DOHH2 (cell line): ENCODE data around the gene TMEM95.

Source experiments
- H3F3A ChIP-seq: fragments of 200-600 bp; sonication (generic), shearing (Covaris generic); 2 replicates; pipeline ENCODE4 v1.6.0; 2016; ENCODE audit warnings: antibody characterized with exemption, mild to moderate bottlenecking; ENCODE audit not compliant: control insufficient read depth, insufficient read depth
- H3K27ac ChIP-seq: fragments of 200-600 bp; sonication (generic); 2 replicates; pipeline ENCODE4 v1.5.1; 2014; ENCODE audit warnings: low read depth, mild to moderate bottlenecking, low read length, moderate library complexity
- H3K27me3 ChIP-seq: fragments of 200-600 bp; sonication (generic); 2 replicates; pipeline ENCODE4 v1.6.1; 2014; ENCODE audit warnings: mild to moderate bottlenecking, low read length, mixed read lengths; ENCODE audit not compliant: control insufficient read depth
- H3K36me3 ChIP-seq: fragments of 200-600 bp; sonication (generic); 2 replicates; pipeline ENCODE4 v1.6.1; 2014; ENCODE audit warnings: mild to moderate bottlenecking, low read length, moderate library complexity, mixed read lengths; ENCODE audit not compliant: control insufficient read depth
- H3K4me1 ChIP-seq: fragments of 200-600 bp; sonication (generic); 2 replicates; pipeline ENCODE4 v1.6.1; 2014; ENCODE audit warnings: mild to moderate bottlenecking, low read length, mixed read lengths; ENCODE audit not compliant: control insufficient read depth
- H3K4me2 ChIP-seq: fragments of 200-600 bp; sonication (generic); 2 replicates; pipeline ENCODE4 v1.6.0; 2014; ENCODE audit warnings: mild to moderate bottlenecking, low read length, moderate library complexity
- H3K4me3 ChIP-seq: fragments of 200-600 bp; sonication (generic); 2 replicates; pipeline ENCODE4 v1.5.1; 2014; ENCODE audit warnings: mild to moderate bottlenecking, low read length, mixed read lengths
- H3K79me2 ChIP-seq: fragments of 200-600 bp; sonication (generic); 2 replicates; pipeline ENCODE4 v1.6.1; 2014; ENCODE audit warnings: mild to moderate bottlenecking, low read length, mixed read lengths; ENCODE audit not compliant: control insufficient read depth
- H3K9me2 ChIP-seq: fragments of 200-600 bp; sonication (generic); replicated peaks from 2 replicates; pipeline ENCODE4 v1.6.1; 2014; ENCODE audit warnings: mild to moderate bottlenecking, low read length, mixed read lengths; ENCODE audit not compliant: control insufficient read depth
- H3K9me3 ChIP-seq: fragments of 200-600 bp; sonication (generic); 2 replicates; pipeline ENCODE4 v1.6.1; 2014; ENCODE audit warnings: antibody characterized with exemption, low read length, mixed read lengths; ENCODE audit not compliant: control insufficient read depth, insufficient read depth
- H4K20me1 ChIP-seq: fragments of 200-600 bp; sonication (generic); 2 replicates; pipeline ENCODE4 v1.6.0; 2014; ENCODE audit warnings: low read depth, mild to moderate bottlenecking, antibody characterized with exemption, low read length, moderate library complexity; ENCODE audit not compliant: control insufficient read depth, insufficient read depth
- EZH2phosphoT487 ChIP-seq: fragments of 200-600 bp; sonication (generic); IDR thresholded peaks from 2 replicates; pipeline ENCODE4 v1.6.1; 2017; ENCODE audit warnings: borderline replicate concordance, mild to moderate bottlenecking, antibody characterized with exemption, low read length, moderate library complexity, mixed read lengths
- TF ChIP-seq, protein P1 (sequence below): fragments of 200-600 bp; sonication (generic); IDR thresholded peaks from one replicate; pipeline ENCODE4 v1.5.1; 2014; ENCODE audit warnings: antibody characterized with exemption, mild to moderate bottlenecking, low read depth, low read length; ENCODE audit not compliant: poor library complexity, severe bottlenecking

TMEM95 gene

DNA sequence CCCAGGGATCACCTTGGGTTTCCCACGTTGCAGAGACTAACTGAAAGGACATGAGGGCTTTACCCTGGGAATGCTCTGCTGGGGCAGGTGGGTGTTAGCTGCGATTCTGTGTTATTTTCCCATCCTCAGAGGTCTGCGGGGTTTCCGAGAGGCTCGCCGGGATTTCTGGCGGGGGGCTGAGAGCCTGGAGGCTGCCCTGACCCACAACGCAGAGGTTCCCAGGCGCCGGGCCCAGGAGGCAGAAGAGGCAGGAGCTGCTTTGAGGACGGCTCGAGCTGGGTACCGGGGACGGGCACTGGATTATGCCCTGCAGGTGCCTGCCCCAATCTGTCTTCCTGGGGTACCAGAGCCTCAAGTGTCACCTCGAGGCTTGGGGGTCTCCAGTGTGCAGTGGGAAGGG is 11.7 kb upstream of the TMEM95 start:
- Histone ChIP-seq H3K79me2 (peaks cover 9% of the 10 kb centered on the region), H3K9me2 (no peaks in the 10 kb centered on the region), H4K20me1 (no peaks in the 10 kb centered on the region; the same call in 1 of the 2 replicates), H3K36me3 (peaks cover 62% of the 10 kb centered on the region), H3K9me3 (no peaks in the 10 kb centered on the region), H3K4me3 (no peak overlapping the region), H3K27ac (no peak overlapping the region), H3K4me2 (no peak overlapping the region), H3K4me1 (peaks cover 6% of the 10 kb centered on the region), H3F3A (0 out of 2 replicates have a peak, but pooled peaks cover 4% of the 10 kb centered on the region), H3K27me3 (no peaks in the 10 kb centered on the region)
- TF ChIP-seq, protein P1, sequence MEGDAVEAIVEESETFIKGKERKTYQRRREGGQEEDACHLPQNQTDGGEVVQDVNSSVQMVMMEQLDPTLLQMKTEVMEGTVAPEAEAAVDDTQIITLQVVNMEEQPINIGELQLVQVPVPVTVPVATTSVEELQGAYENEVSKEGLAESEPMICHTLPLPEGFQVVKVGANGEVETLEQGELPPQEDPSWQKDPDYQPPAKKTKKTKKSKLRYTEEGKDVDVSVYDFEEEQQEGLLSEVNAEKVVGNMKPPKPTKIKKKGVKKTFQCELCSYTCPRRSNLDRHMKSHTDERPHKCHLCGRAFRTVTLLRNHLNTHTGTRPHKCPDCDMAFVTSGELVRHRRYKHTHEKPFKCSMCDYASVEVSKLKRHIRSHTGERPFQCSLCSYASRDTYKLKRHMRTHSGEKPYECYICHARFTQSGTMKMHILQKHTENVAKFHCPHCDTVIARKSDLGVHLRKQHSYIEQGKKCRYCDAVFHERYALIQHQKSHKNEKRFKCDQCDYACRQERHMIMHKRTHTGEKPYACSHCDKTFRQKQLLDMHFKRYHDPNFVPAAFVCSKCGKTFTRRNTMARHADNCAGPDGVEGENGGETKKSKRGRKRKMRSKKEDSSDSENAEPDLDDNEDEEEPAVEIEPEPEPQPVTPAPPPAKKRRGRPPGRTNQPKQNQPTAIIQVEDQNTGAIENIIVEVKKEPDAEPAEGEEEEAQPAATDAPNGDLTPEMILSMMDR, result no peak
- TF ChIP-seq EZH2phosphoT487, result no peak

DNA sequence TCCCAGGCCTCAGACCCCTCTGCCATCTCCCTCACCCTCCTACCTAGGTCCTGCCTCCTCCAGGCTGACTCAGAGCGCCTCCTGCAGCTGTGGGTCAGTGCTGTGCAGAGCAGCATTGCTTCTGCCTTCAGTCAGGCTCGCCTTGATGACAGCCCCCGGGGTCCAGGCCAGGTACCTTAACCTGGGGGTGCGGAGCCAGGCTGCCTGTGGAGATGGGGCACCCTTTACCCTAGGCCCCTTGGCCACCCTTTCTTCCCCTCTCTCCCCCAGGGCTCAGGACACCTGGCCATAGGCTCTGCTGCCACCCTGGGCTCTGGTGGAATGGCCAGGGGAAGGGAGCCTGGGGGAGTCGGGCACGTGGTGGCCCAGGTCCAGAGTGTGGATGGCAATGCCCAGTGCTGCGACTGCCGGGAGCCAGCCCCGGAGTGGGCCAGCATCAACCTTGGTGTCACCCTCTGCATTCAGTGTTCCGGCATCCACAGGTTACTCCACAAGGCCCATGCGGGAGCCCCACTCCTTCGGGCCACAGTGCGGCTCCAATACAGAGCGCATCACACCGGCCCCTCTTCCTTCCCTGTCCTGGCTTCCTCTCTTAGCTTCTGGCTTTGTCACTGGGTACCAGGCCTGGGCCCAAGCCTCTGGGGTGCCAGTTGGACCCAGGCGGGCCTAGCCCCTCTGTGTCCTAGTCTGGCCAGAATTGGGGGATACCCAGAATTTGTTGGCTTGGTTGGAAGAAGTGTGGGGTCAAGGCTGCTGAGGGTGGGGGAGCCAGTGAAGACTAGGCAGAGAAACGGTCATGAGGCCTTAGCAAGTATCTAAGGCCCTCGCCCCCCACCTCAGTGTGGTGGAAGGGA is 8.0 kb upstream of the TMEM95 start:
- H3K27ac ChIP-seq, result no peak overlapping the region
- H3K36me3 ChIP-seq, result peaks cover 51% of the 10 kb centered on the region
- H4K20me1 ChIP-seq, result no peaks in the 10 kb centered on the region; the same call in 1 of the 2 replicates
- no peaks in the 10 kb centered on the region for H3K79me2 ChIP-seq
- peaks cover 9% of the 10 kb centered on the region for H3K4me1 ChIP-seq
- H3F3A ChIP-seq, result peaks cover 4% of the 10 kb centered on the region; the same call in 1 of the 2 replicates
- no peaks in the 10 kb centered on the region for H3K9me3 ChIP-seq
- H3K9me2 ChIP-seq, result no peaks in the 10 kb centered on the region
- no peak overlapping the region for H3K4me2 ChIP-seq
- H3K4me3 ChIP-seq, result no peak overlapping the region
- no peaks in the 10 kb centered on the region for H3K27me3 ChIP-seq
- TF ChIP-seq, protein P1, result no peak
- no peak for TF ChIP-seq EZH2phosphoT487

DNA sequence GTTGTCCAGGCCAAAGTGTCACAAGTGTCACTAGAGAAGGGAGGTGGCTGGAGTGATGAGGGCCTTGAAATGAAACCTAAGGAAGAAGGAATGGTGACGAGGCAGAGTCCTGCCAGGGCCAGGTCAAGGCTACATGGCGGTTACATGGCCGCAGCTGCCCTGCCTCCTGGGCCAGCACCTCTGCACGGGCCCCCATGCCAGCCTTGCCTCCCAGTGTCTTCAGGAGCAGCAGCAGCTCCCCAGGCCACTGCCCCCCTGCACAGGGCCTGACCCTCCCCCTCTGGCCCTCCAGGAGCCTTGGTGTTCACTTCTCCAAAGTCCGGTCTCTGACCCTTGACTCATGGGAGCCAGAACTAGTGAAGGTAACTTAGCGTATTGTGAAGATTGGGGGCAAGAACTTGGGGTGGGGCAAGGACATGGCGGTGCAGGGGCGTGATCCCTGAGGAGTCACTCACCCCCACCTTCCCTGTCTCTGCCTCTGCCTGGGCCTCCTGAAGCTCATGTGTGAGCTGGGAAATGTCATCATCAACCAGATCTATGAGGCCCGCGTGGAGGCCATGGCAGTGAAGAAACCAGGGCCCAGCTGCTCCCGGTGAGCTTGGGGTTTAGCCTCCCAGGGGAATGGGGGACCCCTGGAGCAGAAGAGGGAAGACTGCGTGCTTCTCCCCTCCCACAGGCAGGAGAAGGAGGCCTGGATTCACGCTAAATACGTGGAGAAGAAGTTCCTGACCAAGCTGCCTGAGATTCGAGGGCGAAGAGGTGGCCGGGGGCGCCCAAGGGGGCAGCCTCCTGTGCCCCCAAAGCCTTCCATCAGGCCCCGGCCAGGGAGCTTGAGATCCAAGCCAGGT is 7.1 kb upstream of the TMEM95 start:
- no peak for TF ChIP-seq EZH2phosphoT487
- TF ChIP-seq, protein P1, result no peak
- no peaks in the 10 kb centered on the region; the same call in 1 of the 2 replicates for H4K20me1 ChIP-seq

More for the DNA sequence above, 7.1 kb upstream of the TMEM95 start:
- Histone ChIP-seq H3K27me3 (no peaks in the 10 kb centered on the region), H3K4me2 (no peak overlapping the region), H3K9me3 (no peaks in the 10 kb centered on the region), H3F3A (peaks cover 4% of the 10 kb centered on the region; the same call in 1 of the 2 replicates), H3K79me2 (no peaks in the 10 kb centered on the region), H3K9me2 (no peaks in the 10 kb centered on the region), H3K4me1 (peaks cover 17% of the 10 kb centered on the region), H3K36me3 (peaks cover 47% of the 10 kb centered on the region), H3K4me3 (no peak overlapping the region), H3K27ac (no peak overlapping the region)
